ENCODE results near the gene LORICRIN.

- TF ChIP-seq, protein P1, sequence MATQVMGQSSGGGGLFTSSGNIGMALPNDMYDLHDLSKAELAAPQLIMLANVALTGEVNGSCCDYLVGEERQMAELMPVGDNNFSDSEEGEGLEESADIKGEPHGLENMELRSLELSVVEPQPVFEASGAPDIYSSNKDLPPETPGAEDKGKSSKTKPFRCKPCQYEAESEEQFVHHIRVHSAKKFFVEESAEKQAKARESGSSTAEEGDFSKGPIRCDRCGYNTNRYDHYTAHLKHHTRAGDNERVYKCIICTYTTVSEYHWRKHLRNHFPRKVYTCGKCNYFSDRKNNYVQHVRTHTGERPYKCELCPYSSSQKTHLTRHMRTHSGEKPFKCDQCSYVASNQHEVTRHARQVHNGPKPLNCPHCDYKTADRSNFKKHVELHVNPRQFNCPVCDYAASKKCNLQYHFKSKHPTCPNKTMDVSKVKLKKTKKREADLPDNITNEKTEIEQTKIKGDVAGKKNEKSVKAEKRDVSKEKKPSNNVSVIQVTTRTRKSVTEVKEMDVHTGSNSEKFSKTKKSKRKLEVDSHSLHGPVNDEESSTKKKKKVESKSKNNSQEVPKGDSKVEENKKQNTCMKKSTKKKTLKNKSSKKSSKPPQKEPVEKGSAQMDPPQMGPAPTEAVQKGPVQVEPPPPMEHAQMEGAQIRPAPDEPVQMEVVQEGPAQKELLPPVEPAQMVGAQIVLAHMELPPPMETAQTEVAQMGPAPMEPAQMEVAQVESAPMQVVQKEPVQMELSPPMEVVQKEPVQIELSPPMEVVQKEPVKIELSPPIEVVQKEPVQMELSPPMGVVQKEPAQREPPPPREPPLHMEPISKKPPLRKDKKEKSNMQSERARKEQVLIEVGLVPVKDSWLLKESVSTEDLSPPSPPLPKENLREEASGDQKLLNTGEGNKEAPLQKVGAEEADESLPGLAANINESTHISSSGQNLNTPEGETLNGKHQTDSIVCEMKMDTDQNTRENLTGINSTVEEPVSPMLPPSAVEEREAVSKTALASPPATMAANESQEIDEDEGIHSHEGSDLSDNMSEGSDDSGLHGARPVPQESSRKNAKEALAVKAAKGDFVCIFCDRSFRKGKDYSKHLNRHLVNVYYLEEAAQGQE (IDR thresholded peaks at IDR 0.05), result no peak
- TF ChIP-seq, protein P2, sequence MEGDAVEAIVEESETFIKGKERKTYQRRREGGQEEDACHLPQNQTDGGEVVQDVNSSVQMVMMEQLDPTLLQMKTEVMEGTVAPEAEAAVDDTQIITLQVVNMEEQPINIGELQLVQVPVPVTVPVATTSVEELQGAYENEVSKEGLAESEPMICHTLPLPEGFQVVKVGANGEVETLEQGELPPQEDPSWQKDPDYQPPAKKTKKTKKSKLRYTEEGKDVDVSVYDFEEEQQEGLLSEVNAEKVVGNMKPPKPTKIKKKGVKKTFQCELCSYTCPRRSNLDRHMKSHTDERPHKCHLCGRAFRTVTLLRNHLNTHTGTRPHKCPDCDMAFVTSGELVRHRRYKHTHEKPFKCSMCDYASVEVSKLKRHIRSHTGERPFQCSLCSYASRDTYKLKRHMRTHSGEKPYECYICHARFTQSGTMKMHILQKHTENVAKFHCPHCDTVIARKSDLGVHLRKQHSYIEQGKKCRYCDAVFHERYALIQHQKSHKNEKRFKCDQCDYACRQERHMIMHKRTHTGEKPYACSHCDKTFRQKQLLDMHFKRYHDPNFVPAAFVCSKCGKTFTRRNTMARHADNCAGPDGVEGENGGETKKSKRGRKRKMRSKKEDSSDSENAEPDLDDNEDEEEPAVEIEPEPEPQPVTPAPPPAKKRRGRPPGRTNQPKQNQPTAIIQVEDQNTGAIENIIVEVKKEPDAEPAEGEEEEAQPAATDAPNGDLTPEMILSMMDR (IDR thresholded peaks at IDR 0.05), result no peak
- TF ChIP-seq, protein P3, sequence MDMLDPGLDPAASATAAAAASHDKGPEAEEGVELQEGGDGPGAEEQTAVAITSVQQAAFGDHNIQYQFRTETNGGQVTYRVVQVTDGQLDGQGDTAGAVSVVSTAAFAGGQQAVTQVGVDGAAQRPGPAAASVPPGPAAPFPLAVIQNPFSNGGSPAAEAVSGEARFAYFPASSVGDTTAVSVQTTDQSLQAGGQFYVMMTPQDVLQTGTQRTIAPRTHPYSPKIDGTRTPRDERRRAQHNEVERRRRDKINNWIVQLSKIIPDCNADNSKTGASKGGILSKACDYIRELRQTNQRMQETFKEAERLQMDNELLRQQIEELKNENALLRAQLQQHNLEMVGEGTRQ (IDR thresholded peaks at IDR 0.05), result no peak
- no peak for TF ChIP-seq HDAC2 (IDR thresholded peaks at IDR 0.05)
Observed at GRCh38 chr1:153253693-153254092, 5.8 kb upstream of the LORICRIN start.

All from A549 (cell line).